K562 (cell line): Measurements from ENCODE around the gene CST7. TPM values are rescaled to one million over a fixed set of nuclear protein-coding genes. Genes with fewer than 3 reads are reported as not detected.

Experiments
- ATAC-seq: fragments of 200-7000 bp; cut with Tn5 transposase; 3 replicates; pipeline ENCODE4 v1.9.1; 2020; ENCODE audit warnings: moderate library complexity
- BruUV-seq: library from RNA; stranded (reverse); fragments of 400-500 nt; replicated peaks from 2 replicates; lab custom pipeline; 2021; lab: Mats Ljungman, UMichigan
- CTCF ChIA-PET: fragments of 300-600 bp; formaldehyde crosslinking; extraction: SDS; loops from one replicate; lab custom pipeline; 2021; ENCODE audit warnings: low intra/inter-chr PET ratio; lab: Yijun Ruan, JAX
- POLR2A ChIA-PET: fragments of 300-600, 350-650 bp; sonication (Branson Sonifier 250); formaldehyde crosslinking; extraction: SDS; loops from one replicate; lab custom pipeline; 2021; ENCODE audit warnings: antibody characterized with exemption, inconsistent platforms; lab: Yijun Ruan, JAX
- DNase-seq, 4 experiments: peaks; one replicate each; pipeline versions ENCODE4 v3.0.0 to v3.0.0-alpha.2; 2011 to 2018; ENCODE audit warnings: low spot score in 3 of 4, mixed read lengths in 3 of 4; ENCODE audit errors: extremely low read depth in 1 of 4
- FAIRE-seq: peaks from 2 replicates; lab custom pipeline; 2011; peaks lifted over from hg19 to GRCh38; lab: Jason Lieb, UNC
- H2AFZ ChIP-seq: 2 replicates; pipeline ENCODE4 v1.6.0; 2011; ENCODE audit warnings: low read depth, low read length, control low read depth, inconsistent platforms
- H3K27ac ChIP-seq: fragments of 200-600 bp; 3 replicates; pipeline ENCODE4 v1.8.0; 2011; ENCODE audit warnings: low read depth, mild to moderate bottlenecking, control low read depth, inconsistent platforms, low read length, moderate library complexity, mixed read lengths; ENCODE audit errors: extremely low read depth
- H3K27me3 ChIP-seq, 2 experiments: fragments of 300-600 bp in 1 of 2; 2 replicates in 1 of 2; 3 replicates in 1 of 2; pipeline versions ENCODE4 v1.6.0 to v1.8.0; 2011; ENCODE audit warnings: inconsistent platforms in 2 of 2, low read length in 2 of 2, mild to moderate bottlenecking in 1 of 2, mixed read lengths in 1 of 2, moderate library complexity in 1 of 2; ENCODE audit not compliant: control insufficient read depth in 2 of 2, insufficient read depth in 2 of 2
- H3K36me3 ChIP-seq: fragments of 300-600 bp; 3 replicates; pipeline ENCODE4 v1.8.0; 2011; ENCODE audit warnings: mild to moderate bottlenecking, low read length, inconsistent platforms; ENCODE audit not compliant: control insufficient read depth, insufficient read depth
- H3K4me1 ChIP-seq, 2 experiments: fragments of 200-600 bp in 1 of 2; replicated peaks in 1 of 2; 2 replicates in 1 of 2; 3 replicates in 1 of 2; pipeline versions ENCODE4 v1.5.1 to v1.8.0; 2011; ENCODE audit warnings: inconsistent platforms in 2 of 2, low read length in 2 of 2, mild to moderate bottlenecking in 1 of 2, mixed read lengths in 1 of 2, moderate library complexity in 1 of 2; ENCODE audit not compliant: control insufficient read depth in 2 of 2, insufficient read depth in 2 of 2
- H3K4me2 ChIP-seq: 2 replicates; pipeline ENCODE4 v1.6.1; 2011; ENCODE audit warnings: low read length, control low read depth, inconsistent platforms, mixed read lengths; ENCODE audit not compliant: insufficient read depth
- H3K4me3 ChIP-seq: fragments of 200-600 bp; sonication (generic), shearing (Covaris generic); 2 replicates; pipeline ENCODE4 v1.5.1; 2016; ENCODE audit warnings: control low read depth, inconsistent platforms
- H3K79me2 ChIP-seq: fragments of 200-600 bp; 3 replicates; pipeline ENCODE4 v1.8.0; 2011; ENCODE audit warnings: low read length, inconsistent platforms; ENCODE audit not compliant: control insufficient read depth, insufficient read depth
- H3K9ac ChIP-seq, 2 experiments: 2 replicates each; pipeline versions ENCODE4 v1.6.0 to v1.6.1; 2011; ENCODE audit warnings: low read depth in 2 of 2, low read length in 2 of 2, control low read depth in 1 of 2, inconsistent platforms in 1 of 2, mild to moderate bottlenecking in 1 of 2, mixed read lengths in 1 of 2; ENCODE audit not compliant: insufficient read depth in 1 of 2
- H3K9me1 ChIP-seq: one replicate; pipeline ENCODE4 v1.6.0; 2011; ENCODE audit warnings: inconsistent platforms, mild to moderate bottlenecking, low read length, moderate library complexity; ENCODE audit not compliant: control insufficient read depth, insufficient read depth
- H3K9me3 ChIP-seq: replicated peaks from 2 replicates; pipeline ENCODE4 v1.5.1; 2011; ENCODE audit warnings: low read depth, low read length, inconsistent platforms; ENCODE audit not compliant: control insufficient read depth, insufficient read depth
- H4K20me1 ChIP-seq: replicated peaks from 2 replicates; pipeline ENCODE4 v1.6.1; 2011; ENCODE audit warnings: low read length, inconsistent platforms, mixed read lengths; ENCODE audit not compliant: control insufficient read depth, insufficient read depth
- E2F3 ChIP-seq: fragments of 250-450 bp; sonication (Bioruptor Pico); IDR thresholded peaks from 2 replicates; pipeline ENCODE4 v1.4.0; 2020; ENCODE audit warnings: mild to moderate bottlenecking
- FOXJ3 ChIP-seq: sonication (generic); formaldehyde crosslinking; IDR thresholded peaks from 2 replicates; pipeline ENCODE4 v1.4.0; 2020; ENCODE audit warnings: mild to moderate bottlenecking, missing genetic modification reagents
- NR4A1 ChIP-seq, 2 experiments: fragments of 250-450 bp in 1 of 2; fragments of 450-650 bp in 1 of 2; sonication (Bioruptor Pico) in 1 of 2; IDR thresholded peaks; 2 replicates each; pipeline versions ENCODE4 v1.4.0 to v1.6.1; 2016 to 2020; ENCODE audit warnings: mild to moderate bottlenecking in 2 of 2, missing compliant biosample characterization in 1 of 2, missing genetic modification characterization in 1 of 2, moderate library complexity in 1 of 2
- PHTF2 ChIP-seq: fragments of 250-450 bp; sonication (Bioruptor Pico); IDR thresholded peaks from 2 replicates; pipeline ENCODE4 v1.5.0; 2021; ENCODE audit warnings: mild to moderate bottlenecking
- POLR2AphosphoS2 ChIP-seq: IDR thresholded peaks from 2 replicates; pipeline ENCODE4 v1.6.1; 2012; ENCODE audit warnings: low read length, improper control_type of control experiment
- POLR2H ChIP-seq: IDR thresholded peaks from 2 replicates; pipeline ENCODE4 v1.6.1; 2016; ENCODE audit warnings: missing genetic modification characterization, low read depth, mild to moderate bottlenecking, control low read depth, missing compliant biosample characterization, moderate library complexity
- SIN3A ChIP-seq, 2 experiments: fragments of 150-350 bp in 1 of 2; IDR thresholded peaks; 2 replicates each; pipeline ENCODE4 v1.6.1; 2011 to 2016; ENCODE audit warnings: borderline replicate concordance in 2 of 2, low read depth in 2 of 2, low read length in 2 of 2, mild to moderate bottlenecking in 2 of 2, moderate library complexity in 2 of 2; ENCODE audit not compliant: control insufficient read depth in 1 of 2
- SMAD2 ChIP-seq: fragments of 150-350 bp; IDR thresholded peaks from 2 replicates; pipeline ENCODE4 v1.6.1; 2014; ENCODE audit warnings: low read depth, mild to moderate bottlenecking, low read length
- ZBED1 ChIP-seq: IDR thresholded peaks from 2 replicates; pipeline ENCODE4 v1.6.1; 2014
- ZFP91 ChIP-seq: sonication (generic); formaldehyde crosslinking; IDR thresholded peaks from 2 replicates; pipeline ENCODE4 v1.8.0; 2022; ENCODE audit warnings: mild to moderate bottlenecking, missing genetic modification reagents
- ZNF134 ChIP-seq: fragments of 250-450 bp; sonication (Bioruptor Pico); conservative IDR thresholded peaks from 2 replicates; pipeline ENCODE4 v1.4.0; 2020
- ZNF778 ChIP-seq: fragments of 450-650 bp; formaldehyde crosslinking; IDR thresholded peaks from 2 replicates; pipeline ENCODE4 v1.4.0; 2020; ENCODE audit warnings: mild to moderate bottlenecking, moderate library complexity
- WGBS: fragments of 100-300 bp; shearing (Covaris generic); methylation state at CpG from one replicate; pipeline ENCODE4 v1.1.6; 2016; ENCODE audit warnings: low coverage, mixed read lengths; ENCODE audit not compliant: insufficient coverage; ENCODE audit errors: missing lambda C conversion rate; 5-methylcytosine and 5-hydroxymethylcytosine counted together
- in situ Hi-C: fragments of 300-500 bp; cut with MboI; formaldehyde crosslinking; loops from 4 replicates; pipeline ENCODE4 v1.15.0; 2018; ENCODE audit warnings: inconsistent platforms, mixed read lengths
- intact Hi-C: fragments of 100-400 bp; cut with micrococcal nuclease; formaldehyde crosslinking; loops from 2 replicates; pipeline ENCODE4 v1.14.2; 2022
- polyA plus RNA-seq, 8 experiments: library from polyadenylated mRNA; depleted of rRNA in 4 of 8; stranded (reverse) in 5 of 8; unstranded in 3 of 8; fragments of >200 nt; fragmentation: Nextera tagmentation in 2 of 8; fragmentation: Illumina TruSeq in 1 of 8; extraction: Ambion mirVana in 2 of 8; extraction: Trizol in 1 of 8; gene quantifications; 2 replicates each; pipeline versions ENCODE4 v1.2.1 to v1.2.3, GENCODE V29; 2011 to 2014; ENCODE audit warnings: inconsistent platforms in 1 of 8, missing spikeins in 1 of 8
- total RNA-seq, 7 experiments: library from RNA; depleted of rRNA in 6 of 7; stranded (reverse); fragments of >200 nt in 6 of 7; fragmentation: Illumina TruSeq in 2 of 7; extraction: Trizol in 2 of 7; gene quantifications; 2 replicates each; pipeline versions ENCODE4 v1.2.1 to v1.2.3, GENCODE V29; 2011 to 2021; ENCODE audit warnings: low replicate concordance in 1 of 7

CST7 gene
- total and polyA plus RNA-seq, 9 of the 15 experiments (the other 6 are each of a cell fraction or from before 2014, with no cell fraction given), result not detected

GRCh38 chr20:24910461-24910860 lies 38.6 kb upstream of the CST7 start:
- FAIRE-seq, result no peak

More at GRCh38 chr20:24910461-24910860, 38.6 kb upstream of the CST7 start:
- no peaks in the 10 kb centered on the region for H3K9me3 ChIP-seq
- no peaks in the 10 kb centered on the region for H3K36me3 ChIP-seq
- no peak for DNase-seq
- no peaks in the 10 kb centered on the region for H3K4me1 ChIP-seq
- H3K9ac ChIP-seq, result no peak overlapping the region
- ChIA-PET POLR2A (no interaction called here), CTCF (no interaction called here)
- H3K4me2 ChIP-seq, result no peak overlapping the region
- H3K27ac ChIP-seq, result no peak overlapping the region
- no peak for ATAC-seq
- no peaks in the 10 kb centered on the region for H3K27me3 ChIP-seq
- H3K4me3 ChIP-seq, result no peak overlapping the region
- no TSS peak for BruUV-seq
- TF ChIP-seq NR4A1 (CRISPR knock-in tag; IDR thresholded peaks at IDR 0.05) (no peak), NR4A1 (tag; IDR thresholded peaks at IDR 0.05) (no peak), FOXJ3 (CRISPR knock-in tag) (no peak), PHTF2 (CRISPR knock-in tag) (no peak), POLR2AphosphoS2 (no peak), ZBED1 (no peak), SIN3A (IDR thresholded peaks at IDR 0.05; ENCODE audit: borderline replicate concordance in 2 of 2, control insufficient read depth in 1 of 2, low read depth in 2 of 2, low read length in 2 of 2) (no peak), SMAD2 (no peak), POLR2H (tag) (no peak), ZNF778 (CRISPR knock-in tag) (no peak), E2F3 (CRISPR knock-in tag) (no peak), ZFP91 (CRISPR knock-in tag) (no peak), ZNF134 (CRISPR knock-in tag) (no peak)
- no peaks in the 10 kb centered on the region for H3K79me2 ChIP-seq
- intact Hi-C loops, result loop anchor here (10.0 kb wide), 2 partner anchors 126 to 746 kb away; no protein-coding TSS in a partner anchor
- H4K20me1 ChIP-seq, result 0 out of 2 replicates have a peak, but pooled peaks cover 2% of the 10 kb centered on the region
- in situ Hi-C loops, result loop anchor here (25.0 kb wide), 1 partner anchor 748 kb away; no protein-coding TSS in a partner anchor
- WGBS, result 0% methylated on average over 3 of the region's 3 CpGs
- no peak overlapping the region for H2AFZ ChIP-seq
- H3K9me1 ChIP-seq, result no peaks in the 10 kb centered on the region
